ENCODE results near the gene ADCY3. TPM values are rescaled to one million over a fixed set of nuclear protein-coding genes. Genes with fewer than 3 reads are reported as not detected.
A peak's percentile ranks its signal among the peaks of the same experiment; 100 is the strongest.

Gene ADCY3
- total RNA-seq, 1 experiment from 2014 or later = 39.5 TPM

- H2BK15ac ChIP-seq (ENCODE audit: low read depth, low read length) = no peak overlapping the region
- Mint-ChIP-seq H3K9me3 (peaks cover 12 to 13% of the 10 kb centered on the region in 2 experiments), H3K36me3 (ENCODE audit: insufficient read depth in 1 of 3, low read depth in 3 of 3) (peaks cover 26 to 36% (median 33%) of the 10 kb centered on the region in 3 experiments), H3K27ac (peak overlapping the region in 2 of 3 experiments; percentile 63 to 71; a peak in 2 of 7 replicates), H3K4me3 (no peak overlapping the region), H3K27me3 (ENCODE audit: low read depth) (no peaks in the 10 kb centered on the region; the same call in 1 of the 2 replicates), H3K4me1 (peaks cover 7 to 9% of the 10 kb centered on the region in 2 experiments; a peak in 3 of 4 replicates)
- H3K9ac ChIP-seq (ENCODE audit: extremely low read depth, insufficient read length, low read length) = no peak overlapping the region
- DNase-seq = no peak
- no peak overlapping the region for H3K18ac ChIP-seq (ENCODE audit: insufficient read length, low read depth, low read length)
- no peak overlapping the region for H2AFZ ChIP-seq (ENCODE audit: low read length)
- H3K4ac ChIP-seq (ENCODE audit: low read depth, low read length) = no peak overlapping the region
- no peak overlapping the region for H3T11ph ChIP-seq (ENCODE audit: low read length)
- no peak overlapping the region for H3K14ac ChIP-seq (ENCODE audit: insufficient read depth, low read length)
- no peaks in the 10 kb centered on the region for H3K23me2 ChIP-seq (ENCODE audit: insufficient read length, low read depth, low read length, poor library complexity, severe bottlenecking)
- no peak overlapping the region for H3K56ac ChIP-seq (ENCODE audit: insufficient read length, low read depth, low read length)
- H3K4me2 ChIP-seq (ENCODE audit: insufficient read depth, insufficient read length, low read length) = no peak overlapping the region
- no CpG with 5 or more reads among the region's 39 CpGs for WGBS (ENCODE audit: extremely low coverage, insufficient read length, low lambda C conversion rate)
- H2BK120ac ChIP-seq (ENCODE audit: low read depth, low read length, poor library complexity, severe bottlenecking) = no peak overlapping the region
- H3K9me3 ChIP-seq (ENCODE audit: control insufficient read depth, low read depth, low read length) = no peaks in the 10 kb centered on the region
- H4K91ac ChIP-seq (ENCODE audit: insufficient read length, low read depth, low read length) = no peak overlapping the region
- no peak overlapping the region for H3K23ac ChIP-seq (ENCODE audit: insufficient read length, low read depth, low read length)
- no peak for TF ChIP-seq CTCF (conservative IDR thresholded peaks at IDR 0.05)
- no peak overlapping the region for H2BK20ac ChIP-seq (ENCODE audit: low read depth, low read length, poor library complexity, severe bottlenecking)
- H2AK5ac ChIP-seq (ENCODE audit: insufficient read length, low read length) = no peak overlapping the region
- no peak overlapping the region for H4K5ac ChIP-seq (ENCODE audit: insufficient read length, low read depth, low read length)
- H4K20me1 ChIP-seq (ENCODE audit: control insufficient read depth, insufficient read depth, insufficient read length) = no peaks in the 10 kb centered on the region
- no peaks in the 10 kb centered on the region for H3K4me1 ChIP-seq (ENCODE audit: insufficient read depth, low read length)
- H3K79me2 ChIP-seq (ENCODE audit: insufficient read depth, low read length) = no peaks in the 10 kb centered on the region
- H2BK5ac ChIP-seq (ENCODE audit: insufficient read length, low read length) = no peak overlapping the region
- H3K27ac ChIP-seq (ENCODE audit: insufficient read length, low read depth, low read length) = no peak overlapping the region
- H3K27me3 ChIP-seq (ENCODE audit: insufficient read depth, low read length) = no peaks in the 10 kb centered on the region
- no peak overlapping the region for H2BK12ac ChIP-seq (ENCODE audit: insufficient read length, low read depth, low read length)
- no peaks in the 10 kb centered on the region for H3K79me1 ChIP-seq (ENCODE audit: insufficient read depth, low read depth, low read length, poor library complexity, severe bottlenecking)
- H4K8ac ChIP-seq (replicated peaks; ENCODE audit: insufficient read length, low read depth, low read length) = no peak overlapping the region
Observed at GRCh38 chr2:24842081-24843050, 77.7 kb downstream of the ADCY3 start.

Data from H9 (cell line).